ENCODE results near the gene NFYA. TPM values are rescaled to one million over a fixed set of nuclear protein-coding genes. Genes with fewer than 3 reads are reported as not detected.

NFYA gene
- total RNA-seq, 1 donor from 2014 or later = 9.5 TPM

- intact Hi-C loops (cut with DNase I) = loop anchor here (10.0 kb wide), 1 partner anchor 59 kb away; no protein-coding TSS in a partner anchor
- DNase-seq (no peak), ATAC-seq (ENCODE audit: poor library complexity) (peak; percentile 49)
Observed at GRCh38 chr6:41063884-41064285, 8.9 kb upstream of the NFYA start.

DNA sequence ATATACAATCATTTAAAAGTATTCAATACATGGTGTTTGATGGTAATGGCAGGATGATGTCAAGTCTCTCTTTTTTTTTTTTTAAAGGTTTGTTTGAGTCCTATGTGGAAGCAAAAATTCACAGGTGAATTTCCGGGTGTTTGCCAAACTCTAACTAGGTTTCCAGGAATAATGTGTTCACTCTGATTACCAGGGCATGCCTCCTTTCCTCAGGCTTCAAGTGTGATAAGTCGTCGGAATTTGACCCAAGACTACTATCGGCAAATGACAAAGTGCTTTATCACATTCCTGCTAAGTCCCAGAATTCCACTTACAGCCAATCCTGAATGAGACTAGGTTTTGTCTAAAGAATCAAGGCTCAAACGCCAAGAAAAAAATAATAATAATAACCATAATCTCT is 7.9 kb upstream of the NFYA start:
- ATAC-seq (ENCODE audit: poor library complexity) (no peak), DNase-seq (no peak)
- intact Hi-C loops (cut with DNase I) = loop anchor here (5.0 to 10.0 kb wide), 2 partner anchors 38 to 60 kb away; no protein-coding TSS in a partner anchor

- intact Hi-C loops (cut with DNase I) = loop anchor here (5.0 to 10.0 kb wide), 2 partner anchors 38 to 61 kb away; no protein-coding TSS in a partner anchor
- ATAC-seq (ENCODE audit: poor library complexity) (no peak), DNase-seq (no peak)
Observed at GRCh38 chr6:41065550-41066026, 7.2 kb upstream of the NFYA start.

GRCh38 chr6:41066867-41067304 is 5.9 kb upstream of the NFYA start:
- DNase-seq (peak; percentile 69), ATAC-seq (ENCODE audit: poor library complexity) (peak; percentile 24)
- intact Hi-C loops (cut with DNase I) = loop anchor here (5.0 to 10.0 kb wide), 2 partner anchors 40 to 62 kb away; no protein-coding TSS in a partner anchor

GRCh38 chr6:41071501-41071922 is 1.3 kb upstream of the NFYA start:
- ATAC-seq (ENCODE audit: poor library complexity) (no peak), DNase-seq (peak; percentile 89)
- intact Hi-C loops (cut with DNase I) = no loop called here

DNA sequence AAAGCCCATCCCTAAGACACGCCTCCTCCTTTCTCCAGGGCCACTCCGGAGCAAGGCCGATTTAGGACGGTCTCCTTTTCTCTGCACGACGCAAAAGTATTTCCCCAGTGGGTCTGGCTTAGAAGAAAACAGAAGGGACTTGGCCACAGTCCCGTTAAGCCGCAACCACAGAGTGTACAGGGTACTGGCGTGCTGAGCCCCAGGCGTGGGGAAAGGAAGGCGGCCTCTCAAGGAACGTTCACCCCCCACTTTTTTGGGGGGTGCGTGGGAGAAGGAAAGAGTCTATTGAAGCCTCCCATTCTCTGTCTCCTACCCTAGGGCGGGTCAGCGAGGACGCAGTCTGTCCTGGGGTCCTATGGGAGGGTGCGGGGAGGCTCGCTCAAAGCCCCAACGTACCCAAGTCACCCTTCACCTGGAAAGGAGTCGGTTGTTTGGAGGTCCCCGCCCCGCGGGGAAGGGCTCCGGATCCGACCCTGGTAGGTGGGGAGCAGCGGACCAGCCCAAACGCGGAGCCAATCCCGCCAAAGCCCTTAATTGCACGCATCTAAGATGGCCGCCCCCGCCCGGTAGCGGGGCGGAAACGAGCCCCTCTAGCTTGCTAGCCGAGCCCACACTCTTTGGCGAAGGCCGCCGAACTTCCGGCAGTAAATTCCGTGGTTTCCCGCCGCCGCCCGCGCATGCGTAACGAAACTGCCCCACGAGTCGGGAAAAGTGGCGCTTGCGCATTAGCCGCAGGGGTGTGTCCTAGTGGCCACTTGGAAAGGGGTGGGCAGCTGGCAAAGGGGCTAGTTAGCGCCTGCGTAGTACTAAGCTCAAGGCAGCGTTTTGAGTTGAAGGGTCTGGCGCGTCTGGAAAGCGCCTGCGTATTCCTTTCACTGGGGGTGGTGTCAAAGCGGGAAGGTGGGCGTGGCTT is 595 bp upstream of the NFYA start, which contains the start of gene OARD1:
OARD1 (minus strand) TSS at position 434 of the 913 bp plus-strand sequence. CDS start 722 bp downstream, outside the sequence.
- ATAC-seq (ENCODE audit: poor library complexity) (peak; percentile 83), DNase-seq (peak; percentile 100)
- intact Hi-C loops (cut with DNase I) = no loop called here

DNA sequence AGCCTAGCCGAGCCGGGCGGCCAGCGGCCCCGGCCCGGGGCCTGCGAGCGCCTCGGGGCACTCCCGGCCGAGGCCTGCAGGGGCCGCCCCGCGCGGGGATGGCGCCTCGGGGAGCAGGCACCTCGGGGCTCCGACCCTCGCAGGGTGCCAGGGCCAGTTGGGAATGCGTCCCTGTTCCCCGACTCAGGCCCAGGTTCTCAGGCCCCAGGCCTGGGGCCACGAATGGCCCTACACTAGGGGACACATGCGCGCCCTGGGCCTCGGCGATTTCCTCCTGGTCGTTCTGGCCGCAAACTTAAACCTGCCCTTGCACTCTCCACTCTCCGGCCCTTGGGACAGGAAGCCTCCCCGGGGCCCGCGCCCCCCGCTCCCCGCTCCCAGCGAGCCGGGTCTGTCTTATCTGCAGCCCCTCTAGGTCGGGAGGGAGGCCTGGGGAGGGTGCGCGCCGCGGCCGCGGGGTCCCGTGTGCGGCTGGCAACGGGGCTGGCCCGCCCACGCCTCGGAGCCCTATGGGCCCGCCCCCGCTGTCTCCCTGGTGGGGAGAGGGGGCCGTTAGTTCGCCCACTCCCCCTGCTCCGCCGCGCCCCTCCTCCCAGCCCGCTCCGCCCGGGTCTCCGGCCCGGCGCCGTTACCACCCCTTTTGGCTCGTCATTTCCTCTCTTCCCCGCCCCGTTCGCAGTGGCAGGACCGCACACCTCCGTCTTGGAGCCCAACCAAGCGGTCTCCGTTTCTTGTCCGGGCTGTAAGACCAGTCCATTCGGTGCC is 611 bp downstream of the NFYA start:
- ATAC-seq (ENCODE audit: poor library complexity) = peak; percentile 40
- intact Hi-C loops (cut with DNase I) = no loop called here
- peak; percentile 89 for DNase-seq

DNA sequence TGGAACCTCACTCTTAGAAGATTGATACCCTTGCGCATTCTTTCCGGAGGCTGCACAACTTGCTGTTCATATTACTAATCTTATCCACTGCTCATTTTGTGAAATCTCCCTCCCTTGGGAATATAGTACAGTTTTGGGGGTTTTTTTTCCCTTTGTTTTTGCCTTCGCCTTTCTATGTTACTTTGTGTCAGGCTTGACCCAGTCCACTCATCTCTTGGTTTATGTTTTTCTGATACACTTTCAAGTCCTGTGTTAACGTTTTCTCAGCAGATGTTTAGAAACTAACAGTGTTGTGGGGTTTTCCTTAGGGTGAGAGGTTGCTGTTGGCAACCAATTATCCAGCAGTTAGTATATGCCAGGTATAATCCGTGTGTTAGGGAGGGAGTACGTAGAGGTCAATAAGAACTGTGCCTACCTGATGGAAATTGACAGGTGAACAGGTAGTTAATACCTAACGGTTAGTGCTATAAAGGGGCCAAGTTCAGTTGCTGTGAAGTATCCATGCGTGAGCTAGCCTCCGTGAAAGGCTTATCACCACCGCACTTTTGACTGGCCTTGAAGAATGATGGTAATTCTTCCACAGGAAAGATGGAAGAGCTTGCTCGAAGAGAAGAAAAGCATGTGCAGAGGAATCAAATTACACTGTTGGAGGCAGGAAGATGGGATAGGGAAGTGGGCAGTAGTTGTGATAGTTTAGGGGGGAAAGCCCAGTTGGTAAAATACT is 1.4 kb downstream of the NFYA start:
- intact Hi-C loops (cut with DNase I) = no loop called here

DNA sequence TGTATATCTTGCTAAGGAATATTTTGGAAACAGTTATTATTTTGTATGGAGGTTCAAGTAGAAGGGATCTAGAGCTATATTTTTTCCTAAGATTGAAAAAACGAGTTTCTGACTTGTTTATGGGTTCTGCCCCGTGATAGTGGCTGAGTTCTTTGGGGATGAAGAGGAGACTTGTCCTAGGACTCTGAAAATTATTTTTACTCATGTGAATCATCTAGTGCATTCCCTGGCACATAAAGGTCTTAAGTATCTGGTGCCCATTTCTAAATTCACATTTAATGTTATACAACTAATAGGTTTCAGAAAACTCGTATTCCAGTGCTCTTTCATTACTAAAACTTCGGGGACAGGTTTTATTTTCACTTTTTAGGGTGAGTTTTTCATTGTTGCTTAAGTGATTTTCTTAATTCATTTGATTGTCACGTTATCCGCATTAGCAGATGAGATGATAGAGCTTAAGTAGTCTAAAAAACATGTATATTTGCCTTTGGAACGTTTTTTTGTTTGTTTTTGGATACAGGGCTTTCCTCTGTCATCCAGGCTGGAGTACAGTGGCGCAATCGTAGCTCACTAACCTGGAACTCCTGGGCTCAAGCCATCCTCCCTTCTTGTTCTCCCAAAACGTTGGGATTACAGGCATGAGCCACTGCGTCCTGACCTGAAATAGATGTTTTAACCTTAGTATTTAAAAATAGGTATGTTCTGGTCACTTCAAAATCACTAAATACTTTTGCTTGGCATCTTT is 2.1 kb downstream of the NFYA start:
- intact Hi-C loops (cut with DNase I) = no loop called here

More for the DNA sequence above, 1.4 kb downstream of the NFYA start:
- DNase-seq (no peak), ATAC-seq (ENCODE audit: poor library complexity) (no peak)

GRCh38 chr6:41075651-41076626 is 3.2 kb downstream of the NFYA start:
- intact Hi-C loops (cut with DNase I) = no loop called here
- no peak for ATAC-seq (ENCODE audit: poor library complexity)
- no peak for DNase-seq

More for the DNA sequence above, 2.1 kb downstream of the NFYA start:
- ATAC-seq (ENCODE audit: poor library complexity) (no peak), DNase-seq (no peak)

GRCh38 chr6:41077536-41077935 is 4.8 kb downstream of the NFYA start:
- no peak for ATAC-seq (ENCODE audit: poor library complexity)
- intact Hi-C loops (cut with DNase I) = no loop called here
- no peak for DNase-seq

- intact Hi-C loops (cut with DNase I) = no loop called here
- ATAC-seq (ENCODE audit: poor library complexity) = no peak
- DNase-seq = no peak
Observed at GRCh38 chr6:41078101-41078500, 5.3 kb downstream of the NFYA start.

DNA sequence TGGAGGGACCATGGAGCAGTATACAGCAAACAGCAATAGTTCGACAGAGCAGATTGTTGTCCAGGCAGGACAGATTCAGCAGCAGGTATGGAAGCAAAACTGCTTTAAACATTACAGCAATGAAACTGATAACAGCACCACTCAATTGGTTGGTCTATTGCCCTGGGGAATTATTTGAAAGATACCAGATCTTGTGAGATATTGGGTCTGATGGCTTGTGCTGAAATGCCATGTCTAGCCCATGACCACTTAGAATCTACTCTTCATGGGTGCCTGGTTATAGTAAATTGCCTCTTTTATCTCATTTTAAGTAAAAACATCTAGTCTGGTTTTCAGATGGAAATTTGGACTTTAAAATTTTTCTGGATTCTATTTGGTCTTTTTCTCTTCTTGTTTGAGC is 6.3 kb downstream of the NFYA start:
- intact Hi-C loops (cut with DNase I) = no loop called here
- no peak for ATAC-seq (ENCODE audit: poor library complexity)
- DNase-seq = no peak

DNA sequence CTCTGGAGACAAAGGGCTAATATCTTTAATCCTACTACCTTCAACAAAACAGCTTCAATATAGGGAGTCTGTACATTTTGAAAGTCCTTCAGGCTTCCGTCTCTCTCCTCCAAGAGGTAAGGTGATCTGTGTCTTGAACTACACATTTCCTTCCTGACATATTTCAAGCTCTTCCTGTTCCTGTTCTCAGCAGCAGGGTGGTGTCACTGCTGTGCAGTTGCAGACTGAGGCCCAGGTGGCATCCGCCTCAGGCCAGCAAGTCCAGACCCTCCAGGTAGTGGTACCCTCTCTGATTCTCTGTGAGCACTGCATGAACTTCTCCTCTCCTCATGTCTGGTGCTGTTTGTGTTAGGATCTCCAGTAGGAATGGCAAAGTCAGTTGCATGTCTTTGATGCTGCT is 7.8 kb downstream of the NFYA start:
- intact Hi-C loops (cut with DNase I) = no loop called here
- no peak for DNase-seq
- ATAC-seq (ENCODE audit: poor library complexity) = no peak

DNA sequence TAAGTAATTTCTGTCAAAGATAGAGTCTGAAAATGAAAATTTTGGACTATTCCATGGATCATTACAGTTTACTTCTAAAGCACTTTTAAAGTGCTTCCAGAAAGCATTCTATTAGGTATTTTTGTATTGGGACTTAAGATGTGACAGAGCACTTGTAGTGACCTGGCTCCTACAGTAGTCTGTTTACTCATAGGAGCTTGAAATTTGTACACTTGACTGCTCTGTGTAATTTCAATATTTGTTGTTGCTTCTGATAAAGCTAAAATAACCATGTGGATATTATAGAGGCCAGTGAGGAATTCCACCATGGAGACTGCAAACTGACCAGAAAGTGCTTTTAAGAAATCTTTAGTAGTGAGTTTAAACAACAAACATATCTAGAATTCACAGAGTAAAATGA is 10.3 kb downstream of the NFYA start:
- DNase-seq = no peak

GRCh38 chr6:41085182-41085581 is 12.4 kb downstream of the NFYA start:
- no peak for DNase-seq
- intact Hi-C loops (cut with DNase I) = no loop called here
- no peak for ATAC-seq (ENCODE audit: poor library complexity)

More for the DNA sequence above, 10.3 kb downstream of the NFYA start:
- no peak for ATAC-seq (ENCODE audit: poor library complexity)
- intact Hi-C loops (cut with DNase I) = no loop called here

DNA sequence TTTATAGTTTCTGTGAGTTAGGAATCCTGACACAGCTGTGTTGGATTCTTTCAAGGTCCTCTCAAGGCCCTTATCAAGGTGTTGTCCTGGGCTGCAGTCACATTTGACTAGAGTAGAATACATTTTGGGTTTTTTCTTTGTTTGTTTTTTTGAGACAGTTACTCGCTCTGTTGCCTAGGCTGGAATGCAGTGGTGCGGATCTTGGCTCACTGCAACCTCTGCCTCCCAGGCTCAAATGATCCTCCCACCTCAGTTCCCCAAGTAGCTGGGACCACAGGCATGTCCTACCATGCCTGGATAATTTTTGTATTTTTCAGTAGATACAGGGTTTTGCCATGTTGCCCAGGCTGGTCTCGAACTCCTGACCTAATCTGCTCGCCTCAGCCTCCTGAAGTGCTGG is 15.7 kb downstream of the NFYA start:
- no peak for DNase-seq
- ATAC-seq (ENCODE audit: poor library complexity) = no peak
- intact Hi-C loops (cut with DNase I) = no loop called here

Measured in Right ventricle myocardium superior (tissue), 1 donor.